GM12878 (cell line): ENCODE data around the gene RPL37.
"Not testable (repeated sequence)": the region's sequence is repeated elsewhere in the genome, so short reads cannot be mapped to it uniquely, and the experiment has no call there.

Source experiments
- NRF1 ChIP-seq: conservative IDR thresholded peaks from 2 replicates; pipeline ENCODE4 v1.6.1; 2011; ENCODE audit warnings: mild to moderate bottlenecking, low read depth, low read length, improper control_type of control experiment
- POLR2A ChIP-seq: IDR thresholded peaks from 2 replicates; pipeline ENCODE4 v1.6.1; 2011; ENCODE audit warnings: low read depth, mild to moderate bottlenecking, low read length
- TCF7 ChIP-seq: IDR thresholded peaks from 2 replicates; pipeline ENCODE4 v1.6.1; 2014; ENCODE audit warnings: antibody characterized with exemption, borderline replicate concordance
- YBX1 ChIP-seq: fragments of 450-650 bp; IDR thresholded peaks from 2 replicates; pipeline ENCODE4 v1.6.1; 2016; ENCODE audit warnings: antibody characterized with exemption
- ZNF24 ChIP-seq: fragments of 450-650 bp; IDR thresholded peaks from 2 replicates; pipeline ENCODE4 v1.6.1; 2017; ENCODE audit warnings: antibody characterized with exemption, mild to moderate bottlenecking
- TF ChIP-seq, protein P1 (sequence below), 3 experiments: IDR thresholded peaks in 2 of 3; conservative IDR thresholded peaks in 1 of 3; 2 replicates each; pipeline ENCODE4 v1.5.1; 2011; ENCODE audit warnings: low read depth in 3 of 3, low read length in 3 of 3, mild to moderate bottlenecking in 3 of 3, control low read depth in 2 of 3, moderate library complexity in 2 of 3, inconsistent platforms in 1 of 3, mixed read lengths in 1 of 3; ENCODE audit not compliant: control insufficient read depth in 2 of 3, insufficient read depth in 1 of 3; ENCODE audit errors: extremely low read depth in 1 of 3
- TF ChIP-seq, protein P2 (sequence below): IDR thresholded peaks from 2 replicates; pipeline ENCODE4 v1.6.1; 2012; ENCODE audit warnings: low read depth, low read length, improper control_type of control experiment

DNA sequence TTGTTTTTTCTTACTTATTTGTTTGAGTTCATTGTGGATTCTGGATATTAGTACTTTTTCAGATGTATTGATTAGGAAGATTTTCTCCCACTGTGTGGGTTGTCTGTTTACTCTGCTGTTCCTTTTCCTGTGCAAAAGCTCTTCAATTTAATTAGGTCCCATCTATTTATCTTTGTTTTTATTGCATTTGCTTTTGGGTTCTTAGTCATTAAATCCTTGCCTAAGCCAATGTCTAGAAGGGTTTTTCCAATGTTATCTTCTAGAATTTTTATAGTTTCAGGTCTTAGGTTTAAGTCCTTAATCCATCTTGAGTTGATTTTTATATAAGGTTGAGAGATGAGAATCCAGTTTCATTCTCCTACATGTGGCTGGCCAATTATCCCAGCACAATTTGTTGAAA is 40.7 kb downstream of the RPL37 start:
- TF ChIP-seq NRF1, YBX1, POLR2A, TCF7, ZNF24: not testable (repeated sequence)
- TF ChIP-seq, protein P1, sequence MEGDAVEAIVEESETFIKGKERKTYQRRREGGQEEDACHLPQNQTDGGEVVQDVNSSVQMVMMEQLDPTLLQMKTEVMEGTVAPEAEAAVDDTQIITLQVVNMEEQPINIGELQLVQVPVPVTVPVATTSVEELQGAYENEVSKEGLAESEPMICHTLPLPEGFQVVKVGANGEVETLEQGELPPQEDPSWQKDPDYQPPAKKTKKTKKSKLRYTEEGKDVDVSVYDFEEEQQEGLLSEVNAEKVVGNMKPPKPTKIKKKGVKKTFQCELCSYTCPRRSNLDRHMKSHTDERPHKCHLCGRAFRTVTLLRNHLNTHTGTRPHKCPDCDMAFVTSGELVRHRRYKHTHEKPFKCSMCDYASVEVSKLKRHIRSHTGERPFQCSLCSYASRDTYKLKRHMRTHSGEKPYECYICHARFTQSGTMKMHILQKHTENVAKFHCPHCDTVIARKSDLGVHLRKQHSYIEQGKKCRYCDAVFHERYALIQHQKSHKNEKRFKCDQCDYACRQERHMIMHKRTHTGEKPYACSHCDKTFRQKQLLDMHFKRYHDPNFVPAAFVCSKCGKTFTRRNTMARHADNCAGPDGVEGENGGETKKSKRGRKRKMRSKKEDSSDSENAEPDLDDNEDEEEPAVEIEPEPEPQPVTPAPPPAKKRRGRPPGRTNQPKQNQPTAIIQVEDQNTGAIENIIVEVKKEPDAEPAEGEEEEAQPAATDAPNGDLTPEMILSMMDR (IDR thresholded peaks at IDR 0.05 in 2 of 3, conservative IDR thresholded peaks at IDR 0.05 in 1 of 3; ENCODE audit: control insufficient read depth in 2 of 3, extremely low read depth in 1 of 3, insufficient read depth in 1 of 3, low read depth in 3 of 3, low read length in 3 of 3): not testable (repeated sequence)
- TF ChIP-seq, protein P2, sequence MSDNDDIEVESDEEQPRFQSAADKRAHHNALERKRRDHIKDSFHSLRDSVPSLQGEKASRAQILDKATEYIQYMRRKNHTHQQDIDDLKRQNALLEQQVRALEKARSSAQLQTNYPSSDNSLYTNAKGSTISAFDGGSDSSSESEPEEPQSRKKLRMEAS: not testable (repeated sequence)
